Astrocyte (in vitro differentiated cells and primary cell): ENCODE results near the gene TTC34.

Experiments
- EZH2 ChIP-seq: IDR thresholded peaks from 2 replicates; pipeline ENCODE4 v1.6.1; 2012; ENCODE audit warnings: mild to moderate bottlenecking, low read length, inconsistent platforms; ENCODE audit not compliant: insufficient read depth
- TF ChIP-seq, protein P1 (sequence below): IDR thresholded peaks from 2 replicates; pipeline ENCODE4 v1.5.1; 2011; ENCODE audit warnings: low read depth, mild to moderate bottlenecking, inconsistent platforms, low read length, moderate library complexity; ENCODE audit not compliant: insufficient read depth

DNA sequence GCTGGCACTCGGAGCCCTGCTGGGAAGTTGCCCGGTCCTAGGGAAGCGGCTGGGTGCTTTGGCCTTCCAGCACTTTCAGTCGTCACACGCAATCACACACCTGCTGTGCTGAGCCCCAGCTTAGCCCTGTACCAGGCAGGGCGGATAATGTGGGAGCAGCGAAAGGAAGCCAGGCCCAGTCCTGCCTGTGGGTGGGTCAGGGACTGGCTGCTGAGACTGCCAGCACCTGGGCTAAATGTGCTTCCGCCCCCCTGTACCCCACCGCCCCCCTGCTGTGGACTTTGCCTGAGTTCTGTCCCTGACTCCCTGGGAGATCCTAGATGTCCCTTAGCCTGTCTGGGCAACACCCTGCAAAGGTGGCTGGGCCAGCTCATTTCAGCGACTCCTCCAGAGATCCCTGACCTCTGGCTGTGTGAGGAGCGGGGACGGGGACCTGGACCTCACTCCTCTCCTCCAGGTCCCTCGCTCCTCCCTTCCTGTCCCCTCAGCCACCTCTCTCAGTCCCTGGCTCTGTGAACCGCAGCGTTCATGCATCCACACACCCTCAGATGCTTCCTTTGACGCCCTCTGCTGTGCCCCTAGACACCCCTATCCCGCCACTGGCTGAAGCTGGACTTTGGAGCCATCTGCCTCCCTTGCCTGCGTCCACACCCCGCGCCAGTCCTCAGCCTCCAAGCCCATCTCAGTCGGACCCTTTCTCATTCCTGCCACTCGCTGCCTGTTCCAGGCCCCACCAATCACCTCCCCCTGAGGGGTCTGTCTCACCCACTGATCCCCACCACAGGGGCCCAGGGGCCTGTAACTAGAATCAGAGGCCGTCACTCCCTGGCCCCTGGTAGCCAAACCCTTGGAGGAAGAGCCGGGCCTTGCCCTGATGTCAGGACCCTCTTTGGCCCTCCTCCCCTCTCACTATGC lies 170.1 kb downstream of the TTC34 start:
- TF ChIP-seq EZH2, result no peak
- TF ChIP-seq, protein P1, sequence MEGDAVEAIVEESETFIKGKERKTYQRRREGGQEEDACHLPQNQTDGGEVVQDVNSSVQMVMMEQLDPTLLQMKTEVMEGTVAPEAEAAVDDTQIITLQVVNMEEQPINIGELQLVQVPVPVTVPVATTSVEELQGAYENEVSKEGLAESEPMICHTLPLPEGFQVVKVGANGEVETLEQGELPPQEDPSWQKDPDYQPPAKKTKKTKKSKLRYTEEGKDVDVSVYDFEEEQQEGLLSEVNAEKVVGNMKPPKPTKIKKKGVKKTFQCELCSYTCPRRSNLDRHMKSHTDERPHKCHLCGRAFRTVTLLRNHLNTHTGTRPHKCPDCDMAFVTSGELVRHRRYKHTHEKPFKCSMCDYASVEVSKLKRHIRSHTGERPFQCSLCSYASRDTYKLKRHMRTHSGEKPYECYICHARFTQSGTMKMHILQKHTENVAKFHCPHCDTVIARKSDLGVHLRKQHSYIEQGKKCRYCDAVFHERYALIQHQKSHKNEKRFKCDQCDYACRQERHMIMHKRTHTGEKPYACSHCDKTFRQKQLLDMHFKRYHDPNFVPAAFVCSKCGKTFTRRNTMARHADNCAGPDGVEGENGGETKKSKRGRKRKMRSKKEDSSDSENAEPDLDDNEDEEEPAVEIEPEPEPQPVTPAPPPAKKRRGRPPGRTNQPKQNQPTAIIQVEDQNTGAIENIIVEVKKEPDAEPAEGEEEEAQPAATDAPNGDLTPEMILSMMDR, result no peak
